Erythroblast (primary cell): ENCODE data around the gene NEURL2.

ENCODE experiments used
- GATA1 ChIP-seq: IDR thresholded peaks from 2 replicates; pipeline ENCODE4 v1.6.1; 2011; ENCODE audit warnings: low read depth, mild to moderate bottlenecking, control low read depth, low read length, moderate library complexity
- POLR2A ChIP-seq: IDR thresholded peaks from 2 replicates; pipeline ENCODE4 v1.6.1; 2011; ENCODE audit warnings: mild to moderate bottlenecking, low read length

DNA sequence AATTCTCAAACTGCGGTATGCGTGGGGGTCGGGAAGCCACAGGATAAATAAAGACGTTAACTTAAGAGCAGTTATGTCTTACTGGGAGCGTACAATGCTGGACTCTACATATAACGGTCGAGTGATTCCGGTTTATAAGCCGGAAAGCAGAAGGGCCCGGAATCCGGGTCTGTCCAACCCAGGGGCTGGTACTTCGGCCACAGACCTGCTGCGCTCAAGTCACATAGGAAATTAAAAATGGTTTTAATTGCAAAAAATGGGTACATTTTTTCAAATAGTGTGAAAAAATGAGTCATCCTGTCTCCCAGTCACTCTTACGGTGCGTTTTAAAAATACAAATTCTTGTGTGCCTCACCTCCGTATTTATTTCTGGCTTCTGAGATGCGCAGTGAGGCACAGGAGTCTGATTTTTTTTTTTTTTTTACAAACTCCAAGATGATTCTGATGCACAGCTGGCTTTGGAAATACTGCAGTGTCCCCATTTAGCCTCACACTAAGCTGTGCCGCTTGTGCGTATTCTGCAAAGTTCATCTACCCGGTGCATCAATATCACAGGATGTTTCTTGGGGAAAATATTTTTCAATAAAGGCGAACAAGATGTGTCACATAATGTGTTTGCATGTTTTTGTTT lies 44.5 kb upstream of the NEURL2 start:
- TF ChIP-seq POLR2A = no peak
- no peak for TF ChIP-seq GATA1
